ENCODE results near the gene ANKRD40.

- TF ChIP-seq CTCF (IDR thresholded peaks at IDR 0.05) (no peak), POLR2A (IDR thresholded peaks at IDR 0.05) (no peak)
These were observed 18.5 kb downstream of the ANKRD40 start for GRCh38 chr17:50689251-50689650.
